MCF 10A (cell line): ENCODE measurements around the gene GSDMA. TPM values are rescaled to one million over a fixed set of nuclear protein-coding genes. Genes with fewer than 3 reads are reported as not detected.
"Not testable (repeated sequence)": the region's sequence is repeated elsewhere in the genome, so short reads cannot be mapped to it uniquely, and the experiment has no call there.

ENCODE experiments used
- BruUV-seq: library from RNA; stranded (reverse); fragments of 400-500 nt; replicated peaks from 2 replicates; lab custom pipeline; 2021; lab: Mats Ljungman, UMichigan
- CTCF ChIA-PET: fragments of 300-600 bp; sonication (Branson Sonifier 250); formaldehyde crosslinking; extraction: SDS; loops from one replicate; lab custom pipeline; 2021; ENCODE audit warnings: antibody characterized with exemption, inconsistent platforms; lab: Yijun Ruan, JAX
- POLR2A ChIA-PET: fragments of 300-600, 350-650 bp; sonication (Branson Sonifier 250); formaldehyde crosslinking; extraction: SDS; loops from one replicate; lab custom pipeline; 2020; ENCODE audit warnings: antibody characterized with exemption, inconsistent platforms; lab: Yijun Ruan, JAX
- DNase-seq: peaks from one replicate; pipeline ENCODE4 v3.0.0-alpha.2; 2018; ENCODE audit not compliant: unreplicated experiment
- H3K27ac Mint-ChIP-seq: one replicate; pipeline ENCODE4 v1.8.0; 2022; ENCODE audit warnings: mild to moderate bottlenecking, low read depth, mixed read lengths; ENCODE audit not compliant: unreplicated experiment
- H3K27me3 Mint-ChIP-seq: one replicate; pipeline ENCODE4 v1.8.0; 2022; ENCODE audit warnings: mixed read lengths; ENCODE audit not compliant: insufficient read depth, unreplicated experiment
- H3K36me3 Mint-ChIP-seq: one replicate; pipeline ENCODE4 v1.8.0; 2022; ENCODE audit warnings: mild to moderate bottlenecking, moderate library complexity, mixed read lengths; ENCODE audit not compliant: insufficient read depth, unreplicated experiment
- H3K4me1 Mint-ChIP-seq: one replicate; pipeline ENCODE4 v1.8.0; 2022; ENCODE audit warnings: mixed read lengths; ENCODE audit not compliant: insufficient read depth, unreplicated experiment
- H3K4me3 Mint-ChIP-seq: one replicate; pipeline ENCODE4 v1.8.0; 2022; ENCODE audit warnings: mild to moderate bottlenecking, moderate library complexity, mixed read lengths; ENCODE audit not compliant: unreplicated experiment
- H3K9me3 Mint-ChIP-seq: one replicate; pipeline ENCODE4 v1.8.0; 2022; ENCODE audit warnings: mixed read lengths; ENCODE audit not compliant: unreplicated experiment
- intact Hi-C: fragments of 100-400 bp; cut with micrococcal nuclease; formaldehyde crosslinking; loops from 2 replicates; pipeline ENCODE4 v1.14.1; 2022
- total RNA-seq: library from RNA; stranded (reverse); gene quantifications from 2 replicates; pipeline ENCODE4 v1.2.3, GENCODE V29; 2022
- TF ChIP-seq, protein P1 (sequence below): fragments of 200-600 bp; IDR thresholded peaks from one replicate; pipeline ENCODE4 v1.8.0; 2022; ENCODE audit warnings: antibody characterized with exemption, mild to moderate bottlenecking; ENCODE audit not compliant: unreplicated experiment

The GSDMA gene
- total RNA-seq, 1 experiment from 2014 or later = 0.77 TPM

DNA sequence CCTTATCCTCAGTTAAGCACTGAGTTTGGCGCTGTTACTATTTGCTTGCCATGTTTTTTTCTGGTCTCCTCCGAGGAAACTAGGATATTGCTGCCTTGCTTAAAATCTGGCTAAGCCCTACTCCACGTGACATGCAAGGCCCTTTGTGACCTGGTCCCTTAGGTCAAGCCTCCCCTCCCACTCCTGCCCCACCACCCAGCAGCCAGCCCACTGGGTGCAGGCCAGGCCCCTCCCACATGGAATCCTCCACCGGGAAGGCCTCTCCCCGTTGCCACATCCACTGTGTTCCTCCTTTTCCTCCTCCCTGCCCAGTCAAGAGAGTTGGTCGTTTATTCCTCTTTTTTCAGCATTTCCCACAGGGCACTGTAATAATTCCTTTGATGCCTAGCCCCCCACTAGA is 34.0 kb downstream of the GSDMA start:
- peaks cover 13% of the 10 kb centered on the region for H3K4me1 Mint-ChIP-seq
- TF ChIP-seq, protein P1, sequence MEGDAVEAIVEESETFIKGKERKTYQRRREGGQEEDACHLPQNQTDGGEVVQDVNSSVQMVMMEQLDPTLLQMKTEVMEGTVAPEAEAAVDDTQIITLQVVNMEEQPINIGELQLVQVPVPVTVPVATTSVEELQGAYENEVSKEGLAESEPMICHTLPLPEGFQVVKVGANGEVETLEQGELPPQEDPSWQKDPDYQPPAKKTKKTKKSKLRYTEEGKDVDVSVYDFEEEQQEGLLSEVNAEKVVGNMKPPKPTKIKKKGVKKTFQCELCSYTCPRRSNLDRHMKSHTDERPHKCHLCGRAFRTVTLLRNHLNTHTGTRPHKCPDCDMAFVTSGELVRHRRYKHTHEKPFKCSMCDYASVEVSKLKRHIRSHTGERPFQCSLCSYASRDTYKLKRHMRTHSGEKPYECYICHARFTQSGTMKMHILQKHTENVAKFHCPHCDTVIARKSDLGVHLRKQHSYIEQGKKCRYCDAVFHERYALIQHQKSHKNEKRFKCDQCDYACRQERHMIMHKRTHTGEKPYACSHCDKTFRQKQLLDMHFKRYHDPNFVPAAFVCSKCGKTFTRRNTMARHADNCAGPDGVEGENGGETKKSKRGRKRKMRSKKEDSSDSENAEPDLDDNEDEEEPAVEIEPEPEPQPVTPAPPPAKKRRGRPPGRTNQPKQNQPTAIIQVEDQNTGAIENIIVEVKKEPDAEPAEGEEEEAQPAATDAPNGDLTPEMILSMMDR = no peak
- H3K9me3 Mint-ChIP-seq = no peaks in the 10 kb centered on the region
- H3K36me3 Mint-ChIP-seq = peaks cover 52% of the 10 kb centered on the region
- H3K27ac Mint-ChIP-seq = no peak overlapping the region
- CTCF ChIA-PET = interaction anchor here (1.0 to 1.5 kb wide), 3 partner anchors 16 to 154 kb away, joined by 3 to 5 read pairs (median 3); no protein-coding TSS in a partner anchor
- H3K27me3 Mint-ChIP-seq = no peaks in the 10 kb centered on the region
- intact Hi-C loops = no loop called here
- no peak overlapping the region for H3K4me3 Mint-ChIP-seq
- POLR2A ChIA-PET = interaction anchor here (0.6 to 3.0 kb wide), 5 partner anchors 15 to 102 kb away, joined by 3 to 11 read pairs (median 4); partner anchors contain the start of gene PSMD3
- no TSS peak for BruUV-seq
- DNase-seq = no peak

DNA sequence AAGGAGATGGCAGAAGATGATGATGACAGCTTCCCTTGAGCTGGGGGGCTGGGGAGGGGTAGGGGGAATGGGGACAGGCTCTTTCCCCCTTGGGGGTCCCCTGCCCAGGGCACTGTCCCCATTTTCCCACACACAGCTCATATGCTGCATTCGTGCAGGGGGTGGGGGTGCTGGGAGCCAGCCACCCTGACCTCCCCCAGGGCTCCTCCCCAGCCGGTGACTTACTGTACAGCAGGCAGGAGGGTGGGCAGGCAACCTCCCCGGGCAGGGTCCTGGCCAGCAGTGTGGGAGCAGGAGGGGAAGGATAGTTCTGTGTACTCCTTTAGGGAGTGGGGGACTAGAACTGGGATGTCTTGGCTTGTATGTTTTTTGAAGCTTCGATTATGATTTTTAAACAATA is 34.7 kb downstream of the GSDMA start:
- POLR2A ChIA-PET = interaction anchor here (0.8 to 3.0 kb wide), 3 partner anchors 16 to 102 kb away, joined by 4 to 11 read pairs (median 7); partner anchors contain the start of gene PSMD3
- CTCF ChIA-PET = interaction anchor here (1.4 to 1.5 kb wide), 2 partner anchors 16 to 29 kb away, joined by 3 to 5 read pairs; no protein-coding TSS in a partner anchor

DNA sequence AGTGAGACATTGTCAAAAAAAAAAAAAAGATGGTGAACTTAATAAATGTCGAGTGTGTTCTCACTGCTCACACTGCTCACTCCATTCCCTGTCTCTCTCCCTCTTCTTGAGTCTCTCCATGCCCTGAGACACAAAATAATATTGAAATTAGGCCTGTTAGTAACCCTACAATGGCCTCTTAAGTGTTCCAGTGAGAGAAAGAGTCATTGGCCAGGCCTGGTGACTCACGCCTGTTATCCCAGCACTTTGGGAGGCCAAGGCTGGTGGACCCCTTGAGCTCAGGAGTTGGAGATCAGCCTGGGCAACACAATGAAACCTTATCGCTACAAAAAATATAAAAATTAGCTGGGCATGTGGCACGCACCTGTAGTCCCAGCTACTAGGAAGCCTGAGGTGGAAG is 36.3 kb downstream of the GSDMA start:
- no TSS peak for BruUV-seq
- no peaks in the 10 kb centered on the region for H3K9me3 Mint-ChIP-seq
- intact Hi-C loops = no loop called here
- no peak for DNase-seq
- ChIA-PET POLR2A (interaction anchor here (0.7 kb wide), 1 partner anchor 10 kb away, joined by 5 read pairs; no protein-coding TSS in a partner anchor), CTCF (no interaction called here)
- TF ChIP-seq, protein P1 = no peak
- H3K4me3 Mint-ChIP-seq = no peak overlapping the region
- no peaks in the 10 kb centered on the region for H3K27me3 Mint-ChIP-seq
- H3K27ac Mint-ChIP-seq = no peak overlapping the region
- H3K4me1 Mint-ChIP-seq = peaks cover 13% of the 10 kb centered on the region
- H3K36me3 Mint-ChIP-seq = peaks cover 35% of the 10 kb centered on the region

More for the DNA sequence above, 34.7 kb downstream of the GSDMA start:
- TF ChIP-seq, protein P1 = no peak
- no peak overlapping the region for H3K4me3 Mint-ChIP-seq
- H3K36me3 Mint-ChIP-seq = peaks cover 45% of the 10 kb centered on the region
- intact Hi-C loops = no loop called here
- no peak overlapping the region for H3K27ac Mint-ChIP-seq
- no peak for DNase-seq
- peaks cover 13% of the 10 kb centered on the region for H3K4me1 Mint-ChIP-seq
- H3K9me3 Mint-ChIP-seq = no peaks in the 10 kb centered on the region
- no peaks in the 10 kb centered on the region for H3K27me3 Mint-ChIP-seq
- no TSS peak for BruUV-seq

DNA sequence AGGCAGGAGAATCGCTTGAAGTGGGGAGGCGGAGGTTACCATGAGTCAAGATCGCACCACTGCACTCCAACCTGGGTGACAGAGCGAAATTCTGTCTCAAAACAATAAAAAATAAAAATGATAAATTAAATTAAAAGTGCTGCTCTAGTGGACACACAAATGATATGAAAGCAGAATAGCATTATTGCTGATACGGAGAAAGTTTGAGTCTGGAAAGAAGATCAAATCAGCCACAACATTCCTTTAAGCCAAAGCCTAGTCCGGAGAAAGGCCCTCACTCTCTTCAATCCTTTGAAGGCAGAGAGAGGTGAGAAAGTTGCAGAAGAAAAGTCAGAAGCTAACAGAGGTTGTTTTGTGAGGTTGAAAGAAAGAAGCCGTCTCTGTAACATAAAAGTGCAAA is 37.4 kb downstream of the GSDMA start:
- no TSS peak for BruUV-seq
- no peak for DNase-seq
- TF ChIP-seq, protein P1 = no peak
- Mint-ChIP-seq H3K4me1 (peaks cover 6% of the 10 kb centered on the region), H3K27ac (no peak overlapping the region), H3K36me3 (peaks cover 24% of the 10 kb centered on the region), H3K27me3 (no peaks in the 10 kb centered on the region), H3K9me3 (no peaks in the 10 kb centered on the region), H3K4me3 (no peak overlapping the region)
- ChIA-PET CTCF (interaction anchor here (1.2 kb wide), 1 partner anchor 41 kb away, joined by 4 read pairs; no protein-coding TSS in a partner anchor), POLR2A (no interaction called here)
- intact Hi-C loops = no loop called here

DNA sequence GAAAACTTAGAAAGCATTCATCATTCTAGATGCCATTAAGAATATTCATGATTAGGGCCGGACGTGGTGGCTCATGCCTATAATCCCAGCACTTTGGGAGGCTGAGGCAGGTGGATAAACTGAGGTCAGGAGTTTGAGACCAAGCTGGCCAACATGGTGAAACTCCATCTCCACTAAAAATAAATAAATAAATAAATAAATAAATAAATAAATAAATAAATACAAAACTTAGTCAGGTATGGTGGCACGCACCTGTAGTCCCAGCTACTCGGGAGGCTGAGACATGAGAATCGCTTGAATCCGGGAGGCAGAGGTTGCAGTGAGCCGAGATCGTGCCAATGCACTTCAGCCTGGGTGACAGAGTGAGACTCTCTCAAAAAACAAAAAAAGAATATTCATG is 38.5 kb downstream of the GSDMA start:
- BruUV-seq, intact Hi-C loops, H3K4me1 Mint-ChIP-seq, H3K9me3 Mint-ChIP-seq, H3K27ac Mint-ChIP-seq, H3K27me3 Mint-ChIP-seq, DNase-seq, H3K4me3 Mint-ChIP-seq: not testable (repeated sequence)
- H3K36me3 Mint-ChIP-seq = peaks cover 16% of the 10 kb centered on the region
- CTCF ChIA-PET = interaction anchor here (1.2 to 1.3 kb wide), 2 partner anchors 25 to 43 kb away, joined by 4 to 5 read pairs; no protein-coding TSS in a partner anchor
- POLR2A ChIA-PET = interaction anchor here (0.7 kb wide), 1 partner anchor 21 kb away, joined by 3 read pairs; the partner anchor contains the start of gene PSMD3
